Lung microvascular endothelial cell (primary cell): ENCODE results near the gene DNTTIP2. TPM values are rescaled to one million over a fixed set of nuclear protein-coding genes. Genes with fewer than 3 reads are reported as not detected.

Experiments used
- total RNA-seq: library from RNA; depleted of rRNA; stranded (reverse); fragments of >200 nt; gene quantifications from 2 replicates; pipeline ENCODE4 v1.2.1, GENCODE V29; 2014

Gene DNTTIP2
- total RNA-seq, 1 donor from 2014 or later = 13.5 TPM

Other genes starting within 250 kb of the DNTTIP2 start
- gene BCAR3, start 197.4 kb downstream of the DNTTIP2 start, total RNA-seq = 24.6 and 34.1 TPM in 2 replicates
- gene GCLM, start 30.2 kb upstream of the DNTTIP2 start, total RNA-seq = 7.5 and 9.8 TPM in 2 replicates
- 60.8 and 487 TPM in 2 replicates for gene ABCA4, start 241.9 kb upstream of the DNTTIP2 start, total RNA-seq